GM23338 (cell line): ENCODE measurements around the gene ZNRF1. TPM values are rescaled to one million over a fixed set of nuclear protein-coding genes. Genes with fewer than 3 reads are reported as not detected.

Experiments used
- ATAC-seq: fragments of 200-7000 bp; cut with Tn5 transposase; 3 replicates; pipeline ENCODE4 v1.9.1; 2020
- DNase-seq: peaks from one replicate; pipeline ENCODE4 v3.0.0-alpha.2; 2015; ENCODE audit warnings: low spot score
- H2AFZ ChIP-seq: fragments of 200-600 bp; sonication (generic); 2 replicates; pipeline ENCODE4 v1.8.0; 2016; ENCODE audit warnings: antibody characterized with exemption, mild to moderate bottlenecking, moderate library complexity
- H3F3A ChIP-seq: fragments of 200-600 bp; sonication (generic); replicated peaks from 2 replicates; pipeline ENCODE4 v1.8.0; 2017; ENCODE audit warnings: antibody characterized with exemption, mixed run types, low read depth
- H3K27ac ChIP-seq: fragments of 200-600 bp; sonication (generic); 2 replicates; pipeline ENCODE4 v1.6.1; 2016; ENCODE audit warnings: low read depth
- H3K27me3 ChIP-seq: fragments of 200-600 bp; sonication (generic); 2 replicates; pipeline ENCODE4 v1.8.0; 2016; ENCODE audit warnings: mild to moderate bottlenecking, mixed run types, moderate library complexity; ENCODE audit not compliant: insufficient read depth
- H3K36me3 ChIP-seq: fragments of 200-600 bp; sonication (generic); 2 replicates; pipeline ENCODE4 v1.8.0; 2016; ENCODE audit warnings: mild to moderate bottlenecking; ENCODE audit not compliant: insufficient read depth
- H3K4me1 ChIP-seq: fragments of 200-600 bp; sonication (generic); 2 replicates; pipeline ENCODE4 v1.8.0; 2016; ENCODE audit warnings: mild to moderate bottlenecking, moderate library complexity; ENCODE audit not compliant: insufficient read depth
- H3K4me2 ChIP-seq: fragments of 200-600 bp; sonication (generic); 2 replicates; pipeline ENCODE4 v1.7.1; 2017; ENCODE audit warnings: mixed run types
- H3K4me3 ChIP-seq: fragments of 200-600 bp; sonication (generic); 2 replicates; pipeline ENCODE4 v1.6.1; 2016; ENCODE audit warnings: mixed run types
- H3K79me2 ChIP-seq: fragments of 200-600 bp; sonication (generic); replicated peaks from 2 replicates; pipeline ENCODE4 v1.8.0; 2017; ENCODE audit warnings: mild to moderate bottlenecking; ENCODE audit not compliant: insufficient read depth
- H3K9me2 ChIP-seq: fragments of 200-600 bp; sonication (generic); 2 replicates; pipeline ENCODE4 v1.8.0; 2017; ENCODE audit not compliant: insufficient read depth
- H4K20me1 ChIP-seq: fragments of 200-600 bp; sonication (generic); replicated peaks from 2 replicates; pipeline ENCODE4 v1.8.0; 2017; ENCODE audit warnings: mild to moderate bottlenecking; ENCODE audit not compliant: insufficient read depth
- H3K27ac Mint-ChIP-seq: 2 replicates; pipeline ENCODE4 v1.8.0; 2020; ENCODE audit warnings: inconsistent platforms, mild to moderate bottlenecking, moderate library complexity, mixed read lengths
- H3K27me3 Mint-ChIP-seq: 3 replicates; pipeline ENCODE4 v1.8.0; 2022; ENCODE audit warnings: low read depth, mild to moderate bottlenecking, moderate library complexity, mixed read lengths, inconsistent platforms; ENCODE audit not compliant: insufficient read depth, poor library complexity
- H3K36me3 Mint-ChIP-seq: 3 replicates; pipeline ENCODE4 v1.8.0; 2021; ENCODE audit warnings: low read depth, mild to moderate bottlenecking, inconsistent platforms, moderate library complexity, mixed read lengths
- H3K4me1 Mint-ChIP-seq: 3 replicates; pipeline ENCODE4 v1.8.0; 2020; ENCODE audit warnings: mild to moderate bottlenecking, inconsistent platforms, mixed read lengths
- H3K4me3 Mint-ChIP-seq: 3 replicates; pipeline ENCODE4 v1.8.0; 2021; ENCODE audit warnings: moderate library complexity, mild to moderate bottlenecking, inconsistent platforms, mixed read lengths
- H3K9me3 Mint-ChIP-seq: 3 replicates; pipeline ENCODE4 v1.8.0; 2020; ENCODE audit warnings: moderate library complexity, mild to moderate bottlenecking, inconsistent platforms, mixed read lengths
- EZH2 ChIP-seq: fragments of 200-600 bp; sonication (generic); IDR thresholded peaks from one replicate; pipeline ENCODE4 v1.8.0; 2017; ENCODE audit warnings: antibody characterized with exemption, mild to moderate bottlenecking, low read depth; ENCODE audit not compliant: unreplicated experiment
- EZH2phosphoT487 ChIP-seq: fragments of 200-600 bp; sonication (generic); IDR thresholded peaks from one replicate; pipeline ENCODE4 v1.8.1; 2018; ENCODE audit warnings: antibody characterized with exemption; ENCODE audit not compliant: unreplicated experiment
- JUNB ChIP-seq: IDR thresholded peaks from one replicate; pipeline ENCODE4 v1.6.1; 2016; ENCODE audit warnings: antibody characterized with exemption; ENCODE audit not compliant: unreplicated experiment
- NANOG ChIP-seq: IDR thresholded peaks from 2 replicates; pipeline ENCODE4 v1.6.1; 2016; ENCODE audit warnings: antibody characterized with exemption, borderline replicate concordance
- POLR2AphosphoS5 ChIP-seq: IDR thresholded peaks from 2 replicates; pipeline ENCODE4 v1.6.1; 2016; ENCODE audit warnings: antibody characterized with exemption, low read depth
- STAT1 ChIP-seq: IDR thresholded peaks from one replicate; pipeline ENCODE4 v1.6.1; 2016; ENCODE audit warnings: antibody characterized with exemption; ENCODE audit not compliant: unreplicated experiment
- ZNF114 ChIP-seq: fragments of 250-450 bp; sonication (Bioruptor Pico); IDR thresholded peaks from 2 replicates; pipeline ENCODE4 v1.5.0; 2020; ENCODE audit warnings: mild to moderate bottlenecking, moderate library complexity
- ZNF331 ChIP-seq: fragments of 250-450 bp; sonication (Bioruptor Pico); IDR thresholded peaks from 2 replicates; pipeline ENCODE4 v1.5.0; 2020; ENCODE audit warnings: low read depth, mild to moderate bottlenecking, moderate library complexity
- polyA plus RNA-seq: library from polyadenylated mRNA; unstranded; fragments of >200 nt; fragmentation: Nextera tagmentation; extraction: Ambion mirVana; gene quantifications from 2 replicates; pipeline ENCODE4 v1.2.1, GENCODE V29; 2016
- total RNA-seq: library from RNA; depleted of rRNA; stranded (reverse); fragments of >200 nt; shearing (Covaris generic); gene quantifications from 2 replicates; pipeline ENCODE4 v1.2.3, GENCODE V29; 2014
- TF ChIP-seq, protein P1 (sequence below): IDR thresholded peaks from one replicate; pipeline ENCODE4 v1.6.1; 2018; ENCODE audit warnings: antibody characterized with exemption; ENCODE audit not compliant: unreplicated experiment
- TF ChIP-seq, protein P2 (sequence below): IDR thresholded peaks from 2 replicates; pipeline ENCODE4 v1.6.1; 2016; ENCODE audit warnings: antibody characterized with exemption
- TF ChIP-seq, protein P3 (sequence below): fragments of 250-450 bp; sonication (Bioruptor Pico); IDR thresholded peaks from 2 replicates; pipeline ENCODE4 v1.5.0; 2020; ENCODE audit warnings: mild to moderate bottlenecking, moderate library complexity
- TF ChIP-seq, protein P4 (sequence below), 2 experiments: fragments of 200-600 bp in 1 of 2; sonication (generic) in 1 of 2; conservative IDR thresholded peaks; 2 replicates each; pipeline versions ENCODE4 v1.5.1 to v1.6.1; 2016 to 2017; ENCODE audit warnings: antibody characterized with exemption in 2 of 2, low read depth in 2 of 2, mild to moderate bottlenecking in 2 of 2, moderate library complexity in 1 of 2

The ZNRF1 gene
- total and polyA plus RNA-seq, 2 experiments from 2014 or later = 22.4 to 42.1 TPM

DNA sequence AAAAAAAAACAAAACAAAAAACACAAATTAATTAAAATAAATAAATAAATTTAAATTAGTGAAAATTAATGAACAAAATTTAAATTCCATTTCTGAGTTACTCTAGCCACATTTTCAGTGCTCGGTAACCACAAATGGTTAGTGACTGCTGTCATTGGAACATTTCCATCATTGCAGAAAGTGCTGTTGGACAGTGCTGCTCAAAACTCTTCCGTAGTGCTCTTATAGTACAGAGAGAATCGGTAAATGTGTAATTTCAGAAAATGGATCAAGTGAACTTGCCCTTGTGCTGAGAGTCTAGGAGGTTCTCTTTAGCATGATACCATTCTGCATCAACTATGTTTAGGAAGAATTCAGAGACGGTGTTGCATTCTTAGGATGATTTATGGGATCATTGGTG is 23.7 kb downstream of the ZNRF1 start (continued):
- TF ChIP-seq POLR2AphosphoS5 (no peak), NANOG (no peak), EZH2phosphoT487 (no peak), JUNB (no peak)
- TF ChIP-seq, protein P1, sequence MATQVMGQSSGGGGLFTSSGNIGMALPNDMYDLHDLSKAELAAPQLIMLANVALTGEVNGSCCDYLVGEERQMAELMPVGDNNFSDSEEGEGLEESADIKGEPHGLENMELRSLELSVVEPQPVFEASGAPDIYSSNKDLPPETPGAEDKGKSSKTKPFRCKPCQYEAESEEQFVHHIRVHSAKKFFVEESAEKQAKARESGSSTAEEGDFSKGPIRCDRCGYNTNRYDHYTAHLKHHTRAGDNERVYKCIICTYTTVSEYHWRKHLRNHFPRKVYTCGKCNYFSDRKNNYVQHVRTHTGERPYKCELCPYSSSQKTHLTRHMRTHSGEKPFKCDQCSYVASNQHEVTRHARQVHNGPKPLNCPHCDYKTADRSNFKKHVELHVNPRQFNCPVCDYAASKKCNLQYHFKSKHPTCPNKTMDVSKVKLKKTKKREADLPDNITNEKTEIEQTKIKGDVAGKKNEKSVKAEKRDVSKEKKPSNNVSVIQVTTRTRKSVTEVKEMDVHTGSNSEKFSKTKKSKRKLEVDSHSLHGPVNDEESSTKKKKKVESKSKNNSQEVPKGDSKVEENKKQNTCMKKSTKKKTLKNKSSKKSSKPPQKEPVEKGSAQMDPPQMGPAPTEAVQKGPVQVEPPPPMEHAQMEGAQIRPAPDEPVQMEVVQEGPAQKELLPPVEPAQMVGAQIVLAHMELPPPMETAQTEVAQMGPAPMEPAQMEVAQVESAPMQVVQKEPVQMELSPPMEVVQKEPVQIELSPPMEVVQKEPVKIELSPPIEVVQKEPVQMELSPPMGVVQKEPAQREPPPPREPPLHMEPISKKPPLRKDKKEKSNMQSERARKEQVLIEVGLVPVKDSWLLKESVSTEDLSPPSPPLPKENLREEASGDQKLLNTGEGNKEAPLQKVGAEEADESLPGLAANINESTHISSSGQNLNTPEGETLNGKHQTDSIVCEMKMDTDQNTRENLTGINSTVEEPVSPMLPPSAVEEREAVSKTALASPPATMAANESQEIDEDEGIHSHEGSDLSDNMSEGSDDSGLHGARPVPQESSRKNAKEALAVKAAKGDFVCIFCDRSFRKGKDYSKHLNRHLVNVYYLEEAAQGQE = no peak

DNA sequence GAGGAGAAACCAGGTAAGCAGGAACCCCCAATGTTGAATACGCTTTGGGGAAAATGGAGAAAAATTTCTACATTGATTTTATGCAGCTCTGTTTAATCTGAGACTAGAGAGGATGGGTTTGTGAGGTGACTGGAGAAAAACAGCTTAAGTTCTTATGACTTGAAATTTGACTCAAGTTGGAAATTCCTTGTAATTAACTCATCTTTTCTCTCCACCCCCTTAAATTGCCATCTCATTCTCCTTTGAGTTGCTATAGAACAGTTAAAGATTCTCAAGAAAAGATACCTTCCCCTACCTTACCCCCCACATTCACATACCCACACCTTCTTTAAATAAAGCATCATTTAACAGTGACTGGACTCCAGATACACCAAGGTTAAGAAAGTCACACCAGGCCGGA is 24.2 kb downstream of the ZNRF1 start:
- ATAC-seq (no peak), DNase-seq (no peak)
- Histone ChIP-seq H3K4me3 (no peak overlapping the region), H3F3A (no peaks in the 10 kb centered on the region), H3K79me2 (peaks cover 98% of the 10 kb centered on the region), H3K27ac (peak overlapping the region; percentile 18; the same call in 1 of the 2 replicates), H3K36me3 (no peaks in the 10 kb centered on the region), H3K9me2 (no peaks in the 10 kb centered on the region), H3K4me2 (no peak overlapping the region), H3K27me3 (no peaks in the 10 kb centered on the region), H3K4me1 (no peaks in the 10 kb centered on the region; the same call in 1 of the 2 replicates), H4K20me1 (peaks cover 22% of the 10 kb centered on the region; the same call in 1 of the 2 replicates), H2AFZ (no peak overlapping the region)
- no peak overlapping the region for H3K4me3 Mint-ChIP-seq
- peaks cover 36% of the 10 kb centered on the region for H3K36me3 Mint-ChIP-seq
- TF ChIP-seq EZH2 = no peak
- no peak for TF ChIP-seq ZNF331
- TF ChIP-seq JUNB = no peak
- no peak for TF ChIP-seq STAT1
- TF ChIP-seq, protein P2, sequence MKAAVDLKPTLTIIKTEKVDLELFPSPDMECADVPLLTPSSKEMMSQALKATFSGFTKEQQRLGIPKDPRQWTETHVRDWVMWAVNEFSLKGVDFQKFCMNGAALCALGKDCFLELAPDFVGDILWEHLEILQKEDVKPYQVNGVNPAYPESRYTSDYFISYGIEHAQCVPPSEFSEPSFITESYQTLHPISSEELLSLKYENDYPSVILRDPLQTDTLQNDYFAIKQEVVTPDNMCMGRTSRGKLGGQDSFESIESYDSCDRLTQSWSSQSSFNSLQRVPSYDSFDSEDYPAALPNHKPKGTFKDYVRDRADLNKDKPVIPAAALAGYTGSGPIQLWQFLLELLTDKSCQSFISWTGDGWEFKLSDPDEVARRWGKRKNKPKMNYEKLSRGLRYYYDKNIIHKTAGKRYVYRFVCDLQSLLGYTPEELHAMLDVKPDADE = no peak
- no peak for TF ChIP-seq ZNF114 (CRISPR knock-in tag)
- TF ChIP-seq EZH2phosphoT487 = no peak
- TF ChIP-seq, protein P3, sequence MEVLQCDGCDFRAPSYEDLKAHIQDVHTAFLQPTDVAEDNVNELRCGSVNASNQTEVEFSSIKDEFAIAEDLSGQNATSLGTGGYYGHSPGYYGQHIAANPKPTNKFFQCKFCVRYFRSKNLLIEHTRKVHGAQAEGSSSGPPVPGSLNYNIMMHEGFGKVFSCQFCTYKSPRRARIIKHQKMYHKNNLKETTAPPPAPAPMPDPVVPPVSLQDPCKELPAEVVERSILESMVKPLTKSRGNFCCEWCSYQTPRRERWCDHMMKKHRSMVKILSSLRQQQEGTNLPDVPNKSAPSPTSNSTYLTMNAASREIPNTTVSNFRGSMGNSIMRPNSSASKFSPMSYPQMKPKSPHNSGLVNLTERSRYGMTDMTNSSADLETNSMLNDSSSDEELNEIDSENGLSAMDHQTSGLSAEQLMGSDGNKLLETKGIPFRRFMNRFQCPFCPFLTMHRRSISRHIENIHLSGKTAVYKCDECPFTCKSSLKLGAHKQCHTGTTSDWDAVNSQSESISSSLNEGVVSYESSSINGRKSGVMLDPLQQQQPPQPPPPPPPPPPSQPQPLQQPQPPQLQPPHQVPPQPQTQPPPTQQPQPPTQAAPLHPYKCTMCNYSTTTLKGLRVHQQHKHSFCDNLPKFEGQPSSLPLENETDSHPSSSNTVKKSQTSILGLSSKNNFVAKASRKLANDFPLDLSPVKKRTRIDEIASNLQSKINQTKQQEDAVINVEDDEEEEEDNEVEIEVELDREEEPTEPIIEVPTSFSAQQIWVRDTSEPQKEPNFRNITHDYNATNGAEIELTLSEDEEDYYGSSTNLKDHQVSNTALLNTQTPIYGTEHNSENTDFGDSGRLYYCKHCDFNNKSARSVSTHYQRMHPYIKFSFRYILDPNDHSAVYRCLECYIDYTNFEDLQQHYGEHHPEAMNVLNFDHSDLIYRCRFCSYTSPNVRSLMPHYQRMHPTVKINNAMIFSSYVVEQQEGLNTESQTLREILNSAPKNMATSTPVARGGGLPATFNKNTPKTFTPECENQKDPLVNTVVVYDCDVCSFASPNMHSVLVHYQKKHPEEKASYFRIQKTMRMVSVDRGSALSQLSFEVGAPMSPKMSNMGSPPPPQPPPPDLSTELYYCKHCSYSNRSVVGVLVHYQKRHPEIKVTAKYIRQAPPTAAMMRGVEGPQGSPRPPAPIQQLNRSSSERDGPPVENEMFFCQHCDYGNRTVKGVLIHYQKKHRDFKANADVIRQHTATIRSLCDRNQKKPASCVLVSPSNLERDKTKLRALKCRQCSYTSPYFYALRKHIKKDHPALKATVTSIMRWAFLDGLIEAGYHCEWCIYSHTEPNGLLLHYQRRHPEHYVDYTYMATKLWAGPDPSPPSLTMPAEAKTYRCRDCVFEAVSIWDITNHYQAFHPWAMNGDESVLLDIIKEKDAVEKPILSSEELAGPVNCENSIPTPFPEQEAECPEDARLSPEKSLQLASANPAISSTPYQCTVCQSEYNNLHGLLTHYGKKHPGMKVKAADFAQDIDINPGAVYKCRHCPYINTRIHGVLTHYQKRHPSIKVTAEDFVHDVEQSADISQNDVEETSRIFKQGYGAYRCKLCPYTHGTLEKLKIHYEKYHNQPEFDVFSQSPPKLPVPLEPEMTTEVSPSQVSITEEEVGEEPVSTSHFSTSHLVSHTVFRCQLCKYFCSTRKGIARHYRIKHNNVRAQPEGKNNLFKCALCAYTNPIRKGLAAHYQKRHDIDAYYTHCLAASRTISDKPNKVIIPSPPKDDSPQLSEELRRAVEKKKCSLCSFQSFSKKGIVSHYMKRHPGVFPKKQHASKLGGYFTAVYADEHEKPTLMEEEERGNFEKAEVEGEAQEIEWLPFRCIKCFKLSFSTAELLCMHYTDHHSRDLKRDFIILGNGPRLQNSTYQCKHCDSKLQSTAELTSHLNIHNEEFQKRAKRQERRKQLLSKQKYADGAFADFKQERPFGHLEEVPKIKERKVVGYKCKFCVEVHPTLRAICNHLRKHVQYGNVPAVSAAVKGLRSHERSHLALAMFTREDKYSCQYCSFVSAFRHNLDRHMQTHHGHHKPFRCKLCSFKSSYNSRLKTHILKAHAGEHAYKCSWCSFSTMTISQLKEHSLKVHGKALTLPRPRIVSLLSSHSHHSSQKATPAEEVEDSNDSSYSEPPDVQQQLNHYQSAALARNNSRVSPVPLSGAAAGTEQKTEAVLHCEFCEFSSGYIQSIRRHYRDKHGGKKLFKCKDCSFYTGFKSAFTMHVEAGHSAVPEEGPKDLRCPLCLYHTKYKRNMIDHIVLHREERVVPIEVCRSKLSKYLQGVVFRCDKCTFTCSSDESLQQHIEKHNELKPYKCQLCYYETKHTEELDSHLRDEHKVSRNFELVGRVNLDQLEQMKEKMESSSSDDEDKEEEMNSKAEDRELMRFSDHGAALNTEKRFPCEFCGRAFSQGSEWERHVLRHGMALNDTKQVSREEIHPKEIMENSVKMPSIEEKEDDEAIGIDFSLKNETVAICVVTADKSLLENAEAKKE (CRISPR knock-in tag) = no peak
- TF ChIP-seq, protein P4, sequence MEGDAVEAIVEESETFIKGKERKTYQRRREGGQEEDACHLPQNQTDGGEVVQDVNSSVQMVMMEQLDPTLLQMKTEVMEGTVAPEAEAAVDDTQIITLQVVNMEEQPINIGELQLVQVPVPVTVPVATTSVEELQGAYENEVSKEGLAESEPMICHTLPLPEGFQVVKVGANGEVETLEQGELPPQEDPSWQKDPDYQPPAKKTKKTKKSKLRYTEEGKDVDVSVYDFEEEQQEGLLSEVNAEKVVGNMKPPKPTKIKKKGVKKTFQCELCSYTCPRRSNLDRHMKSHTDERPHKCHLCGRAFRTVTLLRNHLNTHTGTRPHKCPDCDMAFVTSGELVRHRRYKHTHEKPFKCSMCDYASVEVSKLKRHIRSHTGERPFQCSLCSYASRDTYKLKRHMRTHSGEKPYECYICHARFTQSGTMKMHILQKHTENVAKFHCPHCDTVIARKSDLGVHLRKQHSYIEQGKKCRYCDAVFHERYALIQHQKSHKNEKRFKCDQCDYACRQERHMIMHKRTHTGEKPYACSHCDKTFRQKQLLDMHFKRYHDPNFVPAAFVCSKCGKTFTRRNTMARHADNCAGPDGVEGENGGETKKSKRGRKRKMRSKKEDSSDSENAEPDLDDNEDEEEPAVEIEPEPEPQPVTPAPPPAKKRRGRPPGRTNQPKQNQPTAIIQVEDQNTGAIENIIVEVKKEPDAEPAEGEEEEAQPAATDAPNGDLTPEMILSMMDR (conservative IDR thresholded peaks at IDR 0.05; ENCODE audit: low read depth in 2 of 2) = no peak
- H3K27me3 Mint-ChIP-seq = peaks cover 4% of the 10 kb centered on the region
- peaks cover 26% of the 10 kb centered on the region for H3K9me3 Mint-ChIP-seq
- no peak overlapping the region for H3K27ac Mint-ChIP-seq
- H3K4me1 Mint-ChIP-seq = peaks cover 12% of the 10 kb centered on the region; the same call in 1 of the 3 replicates
